Measurements from ENCODE around the gene KCNQ4.
A peak's percentile ranks its signal among the peaks of the same experiment; 100 is the strongest.

KCNQ4 gene

GRCh38 chr1:40777224-40777970 is 6.2 kb upstream of the KCNQ4 start:
- DNase-seq (ENCODE audit: low spot score): no peak

GRCh38 chr1:40780678-40781607 is 2.6 kb upstream of the KCNQ4 start:
- DNase-seq (ENCODE audit: low spot score): no peak

GRCh38 chr1:40781608-40781971 is 2.0 kb upstream of the KCNQ4 start:
- no peak for DNase-seq (ENCODE audit: low spot score)

DNA sequence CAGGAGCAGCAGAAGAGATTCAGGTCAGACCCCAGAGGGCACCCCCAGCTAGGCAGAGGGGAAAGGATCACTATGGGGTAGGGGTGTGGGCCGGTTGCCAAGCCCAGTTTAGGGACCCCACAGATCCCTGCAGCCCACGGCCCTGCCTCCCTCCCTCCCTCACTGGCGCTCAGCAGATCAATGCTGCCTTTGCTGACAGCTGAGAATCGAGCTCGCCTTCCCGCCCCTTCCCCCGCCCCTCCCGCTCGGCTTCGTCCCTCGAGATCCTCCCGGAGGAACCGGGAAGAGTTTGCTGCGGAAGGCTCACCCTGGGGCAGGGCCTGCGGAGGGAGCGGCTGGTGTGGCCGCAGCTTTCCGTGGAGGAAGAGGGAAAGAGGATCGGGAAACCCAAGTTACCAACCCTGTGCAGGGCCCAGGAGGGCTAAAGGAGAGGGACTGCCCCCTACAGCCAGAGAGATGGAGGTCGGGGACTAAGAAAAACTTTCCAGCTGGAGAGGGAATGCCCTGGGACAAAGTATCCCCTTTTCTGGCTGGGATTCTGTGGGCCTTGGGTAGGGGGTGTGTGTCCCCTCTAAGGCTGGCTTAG is 1.1 kb upstream of the KCNQ4 start:
- peak; percentile 45 for DNase-seq (ENCODE audit: low spot score)

DNA sequence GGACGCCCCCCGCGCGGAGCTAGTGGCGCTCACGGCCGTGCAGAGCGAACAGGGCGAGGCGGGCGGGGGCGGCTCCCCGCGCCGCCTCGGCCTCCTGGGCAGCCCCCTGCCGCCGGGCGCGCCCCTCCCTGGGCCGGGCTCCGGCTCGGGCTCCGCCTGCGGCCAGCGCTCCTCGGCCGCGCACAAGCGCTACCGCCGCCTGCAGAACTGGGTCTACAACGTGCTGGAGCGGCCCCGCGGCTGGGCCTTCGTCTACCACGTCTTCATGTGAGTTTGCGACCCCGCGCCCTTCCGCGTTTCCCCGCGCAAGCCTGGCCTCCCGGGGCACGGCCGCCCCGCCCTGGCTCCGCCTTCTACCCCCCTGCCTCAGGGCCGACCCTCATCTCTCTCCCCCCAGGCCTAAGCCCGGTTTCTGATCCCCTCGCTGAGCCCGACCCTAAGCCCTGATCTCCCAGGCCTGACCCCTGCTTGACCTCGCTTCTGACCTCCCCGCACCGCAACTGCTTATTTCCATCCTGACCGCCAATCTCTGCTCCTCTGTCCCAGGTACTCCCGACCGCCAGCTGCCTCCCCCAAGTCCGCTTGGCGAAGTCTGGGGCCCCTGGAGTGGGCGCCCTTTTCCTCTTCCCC is 669 bp downstream of the KCNQ4 start:
- peak; percentile 55 for DNase-seq (ENCODE audit: low spot score)

DNA sequence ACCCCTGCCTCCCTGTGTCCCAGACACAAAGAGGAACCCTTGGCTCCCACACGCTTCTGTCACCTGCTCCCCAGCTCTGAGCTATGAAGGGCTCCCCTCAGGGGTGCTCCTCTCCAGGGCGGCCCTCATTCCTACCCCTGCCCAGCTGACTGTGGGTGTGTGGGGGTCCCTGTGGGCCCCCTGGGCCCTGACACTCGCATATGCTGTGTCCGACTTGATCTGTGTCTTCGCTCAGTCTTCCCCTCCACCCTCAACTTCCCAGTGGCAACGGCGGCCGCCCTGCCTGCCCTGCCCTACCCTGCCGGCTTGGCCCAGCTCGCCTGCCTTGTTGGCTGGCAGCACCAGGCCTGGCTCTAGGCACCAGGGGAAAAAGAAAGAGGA is 1.2 kb downstream of the KCNQ4 start:
- no peak for DNase-seq (ENCODE audit: low spot score)

GRCh38 chr1:40785446-40785845 is 1.9 kb downstream of the KCNQ4 start:
- no peak for DNase-seq (ENCODE audit: low spot score)

DNA sequence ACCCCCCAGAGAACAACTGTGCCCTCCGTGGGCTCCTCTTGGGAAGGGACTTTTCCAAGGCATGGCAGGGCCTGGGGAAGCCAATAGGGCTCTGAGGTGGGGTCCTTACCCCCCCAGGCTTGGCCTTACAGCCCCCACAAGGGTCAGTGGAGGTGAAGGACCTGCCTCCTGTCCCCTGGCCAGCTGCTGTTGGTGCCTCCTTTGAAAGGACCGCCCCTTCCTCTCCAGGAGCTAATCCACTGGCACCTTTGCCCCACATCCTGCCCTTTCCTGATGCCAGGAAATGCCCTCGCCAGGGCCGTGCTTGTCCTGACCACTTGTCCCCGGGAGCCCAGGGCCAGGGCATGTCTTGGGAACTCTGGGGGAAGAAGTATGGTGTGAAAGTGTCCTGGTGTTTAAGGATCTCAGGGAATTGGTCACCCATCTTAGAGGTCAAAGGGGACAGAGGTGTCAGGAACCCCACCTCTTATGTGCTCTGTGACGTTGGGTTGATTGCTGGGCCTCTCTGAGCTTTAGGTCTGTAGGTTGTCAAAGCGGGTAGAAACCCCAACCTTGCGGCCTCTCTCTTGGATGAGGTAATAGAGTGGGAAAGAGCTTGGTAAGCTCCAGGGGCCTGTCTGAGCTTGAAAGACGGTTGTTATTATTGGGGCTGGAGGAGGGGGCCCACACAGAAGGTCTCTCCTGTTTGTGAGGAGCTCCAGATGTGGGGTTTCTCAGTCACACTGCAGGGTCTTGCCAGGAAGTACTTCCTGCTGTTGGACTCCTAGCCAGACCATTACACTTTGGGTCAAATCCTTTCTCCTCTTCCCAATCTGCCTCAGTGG is 2.8 kb downstream of the KCNQ4 start:
- DNase-seq (ENCODE audit: low spot score): no peak

DNA sequence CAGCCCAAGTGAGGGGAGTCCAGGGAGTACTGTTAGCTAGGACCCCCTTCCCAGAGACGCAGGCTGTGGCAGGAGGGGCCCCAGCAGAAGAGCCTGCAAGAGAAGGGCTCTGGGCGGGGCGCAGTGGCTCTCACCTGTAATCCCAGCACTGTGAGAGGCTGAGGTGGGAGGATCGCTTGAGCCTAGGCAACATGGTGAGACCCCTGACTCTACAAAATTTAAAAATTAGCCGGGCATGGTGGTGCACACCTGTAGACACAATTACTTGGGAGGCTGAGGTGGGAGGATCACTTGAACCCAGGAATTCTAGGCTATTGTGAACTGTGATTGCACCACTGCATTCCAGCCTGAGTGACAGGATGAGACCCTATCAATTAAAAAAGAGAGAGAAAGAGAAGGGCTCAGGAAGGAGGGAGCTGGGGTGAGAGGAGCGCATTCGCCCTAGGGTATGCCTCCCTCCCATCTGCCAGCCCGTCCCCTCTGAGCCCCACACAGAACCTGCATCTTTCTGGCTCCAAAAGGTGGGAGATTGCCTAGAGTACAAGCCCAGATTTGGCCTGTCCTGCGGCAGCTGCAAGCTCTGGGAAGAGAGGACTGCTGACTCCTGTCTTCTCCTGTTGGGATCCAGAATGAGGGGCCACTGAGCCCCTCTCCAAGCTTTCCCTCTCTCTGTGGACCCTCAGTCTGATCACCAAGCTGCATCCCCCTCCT is 3.6 kb downstream of the KCNQ4 start:
- no peak for DNase-seq (ENCODE audit: low spot score)

GRCh38 chr1:40787737-40788560 is 4.4 kb downstream of the KCNQ4 start:
- no peak for DNase-seq (ENCODE audit: low spot score)

DNA sequence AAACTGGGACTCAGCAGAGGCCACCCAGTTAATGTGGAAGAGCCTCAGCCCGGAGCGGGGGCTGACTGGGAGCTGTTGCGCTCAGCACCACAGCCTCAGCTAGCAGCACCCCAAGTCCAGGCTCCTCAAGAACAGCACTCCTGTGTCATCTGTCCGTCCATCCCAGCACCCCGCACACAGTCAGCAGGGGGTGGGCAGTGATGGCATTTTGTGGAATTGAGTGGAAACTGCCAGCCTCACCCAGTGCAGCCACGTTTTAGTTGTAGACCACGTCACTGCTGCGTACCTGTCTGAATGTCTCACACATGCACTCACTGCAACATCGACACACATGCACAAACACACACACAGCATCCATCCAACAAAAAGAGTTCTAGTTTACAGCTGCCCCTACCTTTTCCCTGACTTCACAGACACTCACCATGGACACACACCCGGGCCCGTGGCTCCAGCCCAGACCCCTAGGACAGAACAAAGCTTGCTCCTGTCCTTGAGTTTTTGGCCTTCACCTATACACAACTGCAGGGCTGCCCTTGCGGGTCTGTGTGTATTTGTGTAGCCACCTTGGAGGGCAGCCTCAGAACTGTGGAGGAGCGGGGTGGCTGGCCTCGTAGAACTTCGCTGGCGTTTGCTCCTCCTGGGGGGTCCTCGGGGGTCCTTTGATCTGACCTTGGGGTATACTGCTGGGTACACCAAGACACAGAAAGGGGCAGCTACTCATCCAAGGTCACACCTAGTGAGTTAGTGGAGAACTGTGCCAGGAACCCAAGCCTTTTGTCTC is 5.2 kb downstream of the KCNQ4 start:
- no peak for DNase-seq (ENCODE audit: low spot score)

- DNase-seq (ENCODE audit: low spot score): no peak
These were observed 5.7 kb downstream of the KCNQ4 start for GRCh38 chr1:40789342-40789598.

DNA sequence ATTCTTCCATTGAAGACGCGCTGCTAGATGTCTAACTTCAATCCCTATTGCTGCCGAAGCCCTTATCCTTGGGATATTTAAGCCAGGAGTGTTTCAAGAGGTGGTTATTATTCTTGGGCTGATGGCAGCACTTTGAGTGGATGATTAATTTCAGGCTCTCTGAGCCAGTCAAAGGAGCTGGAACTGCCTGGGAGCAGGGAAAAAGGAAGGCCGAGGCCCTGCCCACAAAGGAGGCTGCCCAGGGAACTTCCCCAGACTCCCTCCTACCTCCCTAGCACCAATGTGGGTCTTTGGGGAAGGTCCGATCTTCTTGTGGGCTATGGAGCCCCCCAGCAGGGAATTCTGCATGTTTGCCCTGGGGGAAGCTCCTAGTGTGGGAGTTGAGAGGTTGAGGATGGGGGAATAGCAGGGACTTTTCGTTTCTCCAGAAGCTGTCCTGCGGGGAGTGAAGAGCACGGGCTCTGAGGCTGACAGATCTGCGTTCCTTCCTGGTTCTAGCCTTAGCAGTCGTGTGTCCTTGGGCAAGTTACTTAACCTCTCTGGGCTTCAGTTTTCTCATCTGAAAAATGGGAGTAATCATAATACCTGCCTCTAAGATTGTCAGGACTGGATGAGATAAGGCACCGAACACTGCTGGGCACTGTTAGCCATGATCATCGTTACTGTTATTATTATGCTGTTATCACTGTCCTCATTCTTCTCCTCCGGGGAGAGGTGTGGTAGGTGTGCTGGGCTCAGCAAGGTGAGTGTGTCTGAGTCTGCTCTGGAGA is 6.3 kb downstream of the KCNQ4 start:
- no peak for DNase-seq (ENCODE audit: low spot score)

GRCh38 chr1:40792036-40792435 is 8.4 kb downstream of the KCNQ4 start:
- no peak for DNase-seq (ENCODE audit: low spot score)

- no peak for DNase-seq (ENCODE audit: low spot score)
These were observed 10.0 kb downstream of the KCNQ4 start for GRCh38 chr1:40793617-40794016.

DNA sequence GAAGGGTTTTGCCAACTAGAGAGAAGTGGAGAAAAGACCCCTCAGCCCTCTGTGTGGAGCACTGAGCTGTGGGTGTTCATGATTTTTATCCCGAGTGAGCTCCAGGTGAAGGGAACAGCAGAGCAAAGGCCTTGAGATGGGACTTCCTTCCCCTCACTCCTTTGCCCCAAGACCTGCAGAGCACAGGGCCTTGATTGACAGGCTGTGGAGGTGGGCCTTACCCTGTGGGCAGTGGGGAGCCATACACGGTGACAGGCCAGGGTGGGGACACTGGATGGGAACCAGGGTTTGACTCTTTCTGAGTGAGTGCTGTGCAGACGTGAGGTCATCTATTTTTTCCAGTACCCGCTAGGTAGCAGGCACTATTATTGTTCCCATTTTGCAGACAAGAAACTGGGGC is 10.5 kb downstream of the KCNQ4 start:
- DNase-seq (ENCODE audit: low spot score): no peak

DNA sequence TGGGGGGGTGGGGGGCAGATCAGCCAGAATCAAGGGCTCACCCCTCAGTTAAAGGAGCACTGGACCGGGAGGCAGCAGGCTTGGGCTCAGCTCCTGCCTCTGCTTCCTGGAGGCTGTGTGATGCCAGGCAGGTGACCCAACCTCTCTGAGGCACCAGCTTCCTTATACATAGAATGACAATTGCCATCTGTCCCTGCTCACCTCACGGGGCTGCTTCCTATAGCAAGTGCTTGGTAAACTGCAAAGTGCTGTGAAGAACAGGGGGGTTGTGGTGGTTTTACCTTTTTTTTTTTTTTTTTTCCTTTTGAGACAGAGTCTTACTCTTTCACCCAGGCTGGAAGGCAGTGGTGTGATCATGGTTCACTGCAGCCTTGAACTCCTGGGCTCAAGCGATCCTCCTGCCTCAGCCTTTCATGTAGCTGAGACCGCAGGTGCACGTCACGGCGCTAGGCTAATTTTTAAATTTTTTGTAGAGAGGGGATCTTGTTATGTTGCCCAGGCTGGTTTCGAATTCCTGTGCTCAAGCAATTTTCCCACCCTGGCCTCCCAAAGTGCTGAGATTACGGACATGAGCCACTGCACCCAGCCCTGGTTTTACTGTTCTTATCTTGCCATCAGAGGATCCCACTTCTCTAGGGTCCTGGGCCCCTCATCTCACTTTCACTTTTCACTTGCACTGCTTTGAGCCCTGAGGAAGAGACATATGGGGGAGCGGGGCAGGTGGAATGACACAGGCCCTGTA is 11.6 kb downstream of the KCNQ4 start:
- no peak for DNase-seq (ENCODE audit: low spot score)

Measured in AG20443 (cell line).